Nephron (organoid): ENCODE results near the gene ZNF784.

Experiments
- H3K27ac Mint-ChIP-seq, 3 experiments: 2 replicates each; pipeline ENCODE4 v1.8.0; 2020; ENCODE audit warnings: mixed read lengths in 3 of 3, mild to moderate bottlenecking in 2 of 3, moderate library complexity in 1 of 3
- H3K27me3 Mint-ChIP-seq: 2 replicates; pipeline ENCODE4 v1.8.0; 2021; ENCODE audit warnings: low read depth, mild to moderate bottlenecking, moderate library complexity, mixed read lengths
- H3K36me3 Mint-ChIP-seq: 2 replicates; pipeline ENCODE4 v1.8.0; 2020; ENCODE audit warnings: low read depth, mixed read lengths
- H3K4me1 Mint-ChIP-seq: 2 replicates; pipeline ENCODE4 v1.8.0; 2020; ENCODE audit warnings: mixed read lengths
- H3K4me3 Mint-ChIP-seq, 3 experiments: 2 replicates each; pipeline ENCODE4 v1.8.0; 2020; ENCODE audit warnings: mild to moderate bottlenecking in 3 of 3, mixed read lengths in 3 of 3, moderate library complexity in 2 of 3
- H3K9me3 Mint-ChIP-seq: 2 replicates; pipeline ENCODE4 v1.8.0; 2020; ENCODE audit warnings: mixed read lengths
- TF ChIP-seq, protein P1 (sequence below), 3 experiments: fragments of 200-600 bp; sonication (generic); IDR thresholded peaks; one replicate each; pipeline ENCODE4 v1.5.0; 2021; ENCODE audit warnings: antibody characterized with exemption in 3 of 3; ENCODE audit not compliant: unreplicated experiment in 3 of 3

Gene ZNF784

DNA sequence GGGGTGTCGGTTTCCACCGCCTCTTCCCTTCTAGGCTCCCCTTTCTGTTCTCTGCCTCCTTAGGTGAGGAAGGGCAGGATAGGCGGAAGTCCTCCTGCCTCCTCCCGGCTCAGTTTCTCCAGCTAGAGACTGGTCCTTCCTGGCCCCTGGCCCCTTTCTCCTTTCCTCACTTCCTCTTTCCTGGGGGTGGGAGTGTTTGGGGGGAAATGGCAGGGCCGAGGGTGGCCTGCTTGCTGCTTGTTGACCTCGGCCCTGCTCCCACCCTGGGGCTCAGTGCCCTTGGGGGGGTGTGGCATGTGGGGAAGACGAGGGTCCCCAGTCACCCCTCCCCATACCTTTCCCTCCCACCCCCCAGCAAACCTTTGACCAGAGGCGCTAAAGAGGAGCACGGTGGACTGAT, 35.5 kb upstream of the ZNF784 start:
- H3K4me1 Mint-ChIP-seq, result peaks cover 32% of the 10 kb centered on the region
- H3K27me3 Mint-ChIP-seq, result peaks cover 5% of the 10 kb centered on the region
- H3K27ac Mint-ChIP-seq, result peak overlapping the region in 1 of 3 experiments; percentile 63
- no peaks in the 10 kb centered on the region for H3K9me3 Mint-ChIP-seq
- H3K4me3 Mint-ChIP-seq, result peak overlapping the region; percentile 36 to 79 (median 70)
- TF ChIP-seq, protein P1, sequence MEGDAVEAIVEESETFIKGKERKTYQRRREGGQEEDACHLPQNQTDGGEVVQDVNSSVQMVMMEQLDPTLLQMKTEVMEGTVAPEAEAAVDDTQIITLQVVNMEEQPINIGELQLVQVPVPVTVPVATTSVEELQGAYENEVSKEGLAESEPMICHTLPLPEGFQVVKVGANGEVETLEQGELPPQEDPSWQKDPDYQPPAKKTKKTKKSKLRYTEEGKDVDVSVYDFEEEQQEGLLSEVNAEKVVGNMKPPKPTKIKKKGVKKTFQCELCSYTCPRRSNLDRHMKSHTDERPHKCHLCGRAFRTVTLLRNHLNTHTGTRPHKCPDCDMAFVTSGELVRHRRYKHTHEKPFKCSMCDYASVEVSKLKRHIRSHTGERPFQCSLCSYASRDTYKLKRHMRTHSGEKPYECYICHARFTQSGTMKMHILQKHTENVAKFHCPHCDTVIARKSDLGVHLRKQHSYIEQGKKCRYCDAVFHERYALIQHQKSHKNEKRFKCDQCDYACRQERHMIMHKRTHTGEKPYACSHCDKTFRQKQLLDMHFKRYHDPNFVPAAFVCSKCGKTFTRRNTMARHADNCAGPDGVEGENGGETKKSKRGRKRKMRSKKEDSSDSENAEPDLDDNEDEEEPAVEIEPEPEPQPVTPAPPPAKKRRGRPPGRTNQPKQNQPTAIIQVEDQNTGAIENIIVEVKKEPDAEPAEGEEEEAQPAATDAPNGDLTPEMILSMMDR (IDR thresholded peaks at IDR 0.05; ENCODE audit: unreplicated experiment in 3 of 3), result no peak
- H3K36me3 Mint-ChIP-seq, result peaks cover 42% of the 10 kb centered on the region

DNA sequence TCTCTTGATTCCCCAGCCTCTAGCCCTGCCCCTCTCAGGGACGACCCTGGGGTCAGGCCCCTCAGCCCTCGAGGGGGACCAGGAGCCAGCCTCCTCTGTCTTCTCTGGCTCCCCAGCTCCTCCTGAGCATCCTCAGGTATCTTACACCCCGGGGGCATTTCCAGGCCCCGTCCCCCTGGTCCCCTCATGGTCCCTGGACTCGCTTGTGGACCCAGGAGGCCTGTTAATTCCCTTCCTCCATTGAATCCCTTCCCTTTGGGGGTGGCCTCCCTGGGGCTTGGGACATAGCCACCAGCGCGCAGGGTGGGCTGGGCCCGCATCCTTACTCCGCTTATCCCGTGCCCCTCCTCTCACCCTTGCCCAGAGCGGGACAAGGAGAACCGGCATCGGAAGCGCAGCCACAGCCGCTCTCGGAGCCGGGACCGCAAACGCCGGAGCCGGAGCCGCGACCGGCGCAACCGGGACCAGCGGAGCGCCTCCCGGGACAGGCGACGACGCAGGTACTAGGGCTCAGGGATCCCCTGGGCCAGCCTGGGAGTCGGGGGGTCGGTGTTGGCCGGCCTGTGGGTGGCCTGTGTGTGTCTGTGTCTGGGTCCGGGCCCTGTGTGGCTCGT, 34.6 kb upstream of the ZNF784 start:
- H3K27me3 Mint-ChIP-seq, result peaks cover 5% of the 10 kb centered on the region
- peaks cover 32% of the 10 kb centered on the region for H3K4me1 Mint-ChIP-seq
- peak overlapping the region in 1 of 3 experiments; percentile 79 for H3K4me3 Mint-ChIP-seq
- peak overlapping the region in 1 of 3 experiments; percentile 63 for H3K27ac Mint-ChIP-seq
- no peaks in the 10 kb centered on the region for H3K9me3 Mint-ChIP-seq
- TF ChIP-seq, protein P1 (IDR thresholded peaks at IDR 0.05; ENCODE audit: unreplicated experiment in 3 of 3), result no peak
- peaks cover 35% of the 10 kb centered on the region for H3K36me3 Mint-ChIP-seq

DNA sequence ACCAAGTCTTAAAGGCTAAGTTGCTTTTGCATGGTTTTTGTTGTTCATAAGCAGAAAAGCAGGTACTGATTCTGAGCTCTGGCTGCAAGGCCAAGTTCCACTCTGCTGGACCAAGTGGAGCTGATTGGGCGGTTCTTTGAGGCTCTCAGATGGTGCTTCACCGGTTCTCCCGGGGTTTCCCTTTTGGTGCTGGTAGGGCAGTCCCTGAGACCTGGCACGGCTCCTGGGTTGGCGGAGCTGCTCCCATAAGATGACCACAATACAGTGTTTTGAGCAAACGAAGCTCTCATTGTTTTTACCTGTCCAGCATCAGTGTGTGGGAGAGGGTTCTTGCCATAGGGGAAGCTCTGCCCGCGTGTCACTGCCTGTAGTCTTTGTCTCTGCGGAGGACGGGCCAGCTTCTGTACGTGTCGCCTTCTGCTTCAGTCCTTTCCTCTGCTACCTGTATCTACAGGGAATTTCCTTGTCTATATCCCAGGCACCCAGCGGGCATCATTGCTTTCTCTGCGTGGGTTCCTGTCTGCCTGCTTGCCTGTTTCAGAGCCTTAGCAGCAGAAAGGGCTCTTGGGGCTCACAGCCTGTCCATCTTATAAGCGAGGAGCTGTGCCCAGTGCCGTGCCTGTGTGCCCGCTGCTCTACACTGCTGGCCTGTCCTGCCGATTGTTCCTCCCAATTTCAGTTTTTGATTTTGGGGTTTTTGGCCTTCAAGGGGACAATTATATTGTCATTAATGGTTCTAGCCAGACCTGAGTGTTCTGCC, 32.8 kb upstream of the ZNF784 start:
- Mint-ChIP-seq H3K27ac (peak overlapping the region; percentile 29 to 60 (median 45)), H3K36me3 (peaks cover 21% of the 10 kb centered on the region), H3K4me1 (peaks cover 32% of the 10 kb centered on the region), H3K4me3 (peak overlapping the region; percentile 91 to 93 (median 92)), H3K9me3 (no peaks in the 10 kb centered on the region), H3K27me3 (peaks cover 5% of the 10 kb centered on the region)
- TF ChIP-seq, protein P1 (IDR thresholded peaks at IDR 0.05; ENCODE audit: unreplicated experiment in 3 of 3), result no peak

DNA sequence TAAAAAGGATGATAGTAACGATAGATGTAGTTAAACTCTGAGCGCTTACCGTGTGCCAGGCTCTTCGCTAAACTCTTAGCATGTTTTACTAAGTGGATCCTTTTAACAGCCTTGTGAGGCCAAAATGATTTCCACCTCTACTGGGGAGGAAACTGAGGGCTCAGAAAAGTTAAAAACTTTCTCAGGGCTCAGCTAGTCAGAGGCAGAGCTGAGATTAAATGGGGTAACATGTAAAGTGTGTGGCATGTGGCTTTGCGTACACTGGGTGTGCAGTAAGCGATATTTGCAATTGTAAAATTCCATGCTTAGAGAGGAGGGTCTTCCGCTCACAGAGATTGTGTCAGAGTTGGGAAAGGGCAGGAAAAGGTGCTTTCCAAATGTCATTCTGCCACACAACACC, 32.2 kb upstream of the ZNF784 start:
- H3K9me3 Mint-ChIP-seq, result no peaks in the 10 kb centered on the region
- TF ChIP-seq, protein P1 (IDR thresholded peaks at IDR 0.05; ENCODE audit: unreplicated experiment in 3 of 3), result no peak
- peaks cover 17% of the 10 kb centered on the region for H3K36me3 Mint-ChIP-seq
- peak overlapping the region; percentile 91 to 93 (median 92) for H3K4me3 Mint-ChIP-seq
- H3K27ac Mint-ChIP-seq, result peak overlapping the region; percentile 98 to 99 (median 99)
- peaks cover 32% of the 10 kb centered on the region for H3K4me1 Mint-ChIP-seq
- H3K27me3 Mint-ChIP-seq, result peaks cover 5% of the 10 kb centered on the region

DNA sequence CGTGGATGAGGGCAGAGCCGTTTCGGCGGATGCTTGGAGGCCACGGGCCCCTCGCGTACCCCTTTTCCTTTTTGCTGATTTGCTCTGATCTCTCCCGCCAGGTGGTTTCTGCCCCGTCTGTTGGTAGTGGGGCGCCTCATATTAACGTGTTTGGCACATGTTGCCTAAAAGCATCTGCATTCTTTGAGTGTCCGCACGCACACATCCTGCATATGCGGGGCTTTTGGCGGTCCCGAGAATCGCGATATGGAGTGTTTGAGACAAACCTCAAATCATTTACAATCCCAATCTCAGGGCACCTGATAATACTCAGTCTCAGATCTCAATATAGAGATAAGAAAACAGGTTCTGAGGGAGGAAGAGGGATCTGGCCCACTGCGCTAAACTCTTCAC, 31.3 kb upstream of the ZNF784 start:
- peak overlapping the region; percentile 91 to 93 (median 92) for H3K4me3 Mint-ChIP-seq
- H3K27ac Mint-ChIP-seq, result peak overlapping the region; percentile 98 to 99 (median 99)
- peaks cover 18% of the 10 kb centered on the region for H3K36me3 Mint-ChIP-seq
- TF ChIP-seq, protein P1 (IDR thresholded peaks at IDR 0.05; ENCODE audit: unreplicated experiment in 3 of 3), result no peak
- no peaks in the 10 kb centered on the region for H3K9me3 Mint-ChIP-seq
- peaks cover 5% of the 10 kb centered on the region for H3K27me3 Mint-ChIP-seq
- H3K4me1 Mint-ChIP-seq, result peaks cover 35% of the 10 kb centered on the region
